ENCODE measurements around the gene IGFBP3.

IGFBP3 gene

GRCh38 chr7:45873355-45873754 lies 47.7 kb downstream of the IGFBP3 start:
- H3K4me1 ChIP-seq (ENCODE audit: insufficient read depth, low read length), result no peaks in the 10 kb centered on the region
- no peaks in the 10 kb centered on the region for H3K36me3 ChIP-seq (ENCODE audit: insufficient read depth, low read length)
- no peak for ATAC-seq (ENCODE audit: insufficient read depth, low read depth)
- DNase-seq, result no peak
- H3K4me3 ChIP-seq (ENCODE audit: low read depth in 1 of 2, low read length in 2 of 2), result no peak overlapping the region
- H3K27me3 ChIP-seq (ENCODE audit: insufficient read depth, low read length, poor library complexity), result peaks cover 6% of the 10 kb centered on the region
- TF ChIP-seq EZH2 (IDR thresholded peaks at IDR 0.05; ENCODE audit: borderline replicate concordance, low read depth, low read length, severe bottlenecking), result no peak
- TF ChIP-seq, protein P1, sequence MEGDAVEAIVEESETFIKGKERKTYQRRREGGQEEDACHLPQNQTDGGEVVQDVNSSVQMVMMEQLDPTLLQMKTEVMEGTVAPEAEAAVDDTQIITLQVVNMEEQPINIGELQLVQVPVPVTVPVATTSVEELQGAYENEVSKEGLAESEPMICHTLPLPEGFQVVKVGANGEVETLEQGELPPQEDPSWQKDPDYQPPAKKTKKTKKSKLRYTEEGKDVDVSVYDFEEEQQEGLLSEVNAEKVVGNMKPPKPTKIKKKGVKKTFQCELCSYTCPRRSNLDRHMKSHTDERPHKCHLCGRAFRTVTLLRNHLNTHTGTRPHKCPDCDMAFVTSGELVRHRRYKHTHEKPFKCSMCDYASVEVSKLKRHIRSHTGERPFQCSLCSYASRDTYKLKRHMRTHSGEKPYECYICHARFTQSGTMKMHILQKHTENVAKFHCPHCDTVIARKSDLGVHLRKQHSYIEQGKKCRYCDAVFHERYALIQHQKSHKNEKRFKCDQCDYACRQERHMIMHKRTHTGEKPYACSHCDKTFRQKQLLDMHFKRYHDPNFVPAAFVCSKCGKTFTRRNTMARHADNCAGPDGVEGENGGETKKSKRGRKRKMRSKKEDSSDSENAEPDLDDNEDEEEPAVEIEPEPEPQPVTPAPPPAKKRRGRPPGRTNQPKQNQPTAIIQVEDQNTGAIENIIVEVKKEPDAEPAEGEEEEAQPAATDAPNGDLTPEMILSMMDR (IDR thresholded peaks at IDR 0.05; ENCODE audit: borderline replicate concordance, extremely low read depth, low read length, poor library complexity, severe bottlenecking), result no peak
- no peaks in the 10 kb centered on the region for H3K79me2 ChIP-seq (ENCODE audit: insufficient read depth, low read length)
- no peak overlapping the region for H3K27ac ChIP-seq (ENCODE audit: low read length)
- no peak overlapping the region for H3K9ac ChIP-seq (ENCODE audit: low read depth, low read length)
- H2AFZ ChIP-seq (ENCODE audit: low read depth, low read length), result no peak overlapping the region
- H3K9me3 ChIP-seq (ENCODE audit: insufficient read depth, low read length, severe bottlenecking), result no peaks in the 10 kb centered on the region
- no peak overlapping the region for H3K4me2 ChIP-seq (ENCODE audit: insufficient read depth, low read length)
- H4K20me1 ChIP-seq (ENCODE audit: insufficient read depth, low read length), result no peaks in the 10 kb centered on the region

DNA sequence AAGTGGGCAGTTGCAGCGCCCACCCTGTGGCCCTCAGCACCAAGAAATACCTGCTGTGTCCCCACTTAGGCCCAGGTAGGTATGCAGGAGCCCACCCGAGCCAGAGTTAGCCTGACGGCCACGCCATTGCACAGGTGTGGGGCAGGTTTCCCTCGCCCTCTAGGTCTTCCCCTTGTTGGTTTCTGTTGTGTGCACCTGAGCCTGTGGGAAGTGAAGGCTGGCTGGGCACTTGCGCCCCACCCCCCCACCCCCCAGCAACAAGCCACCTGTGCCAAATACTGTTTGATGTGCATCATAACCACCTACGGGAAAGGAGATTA lies 48.1 kb downstream of the IGFBP3 start, which contains the start of gene CCDC201:
Gene CCDC201, minus strand, starts transcription at position 48 of the 320 bp plus-strand sequence. CDS start 75 bp downstream, outside the sequence.
- H3K9me3 ChIP-seq (ENCODE audit: insufficient read depth, low read length, severe bottlenecking), result no peaks in the 10 kb centered on the region
- H4K20me1 ChIP-seq (ENCODE audit: insufficient read depth, low read length), result no peaks in the 10 kb centered on the region
- H3K4me2 ChIP-seq (ENCODE audit: insufficient read depth, low read length), result no peak within 1 kb of the TSS
- H3K79me2 ChIP-seq (ENCODE audit: insufficient read depth, low read length), result no peaks in the 10 kb centered on the region
- H3K4me3 ChIP-seq (ENCODE audit: low read depth in 1 of 2, low read length in 2 of 2), result no peak within 1 kb of the TSS
- peaks cover 6% of the 10 kb centered on the region for H3K27me3 ChIP-seq (ENCODE audit: insufficient read depth, low read length, poor library complexity)
- ATAC-seq (ENCODE audit: insufficient read depth, low read depth), result no peak
- no peaks in the 10 kb centered on the region for H3K36me3 ChIP-seq (ENCODE audit: insufficient read depth, low read length)
- H3K9ac ChIP-seq (ENCODE audit: low read depth, low read length), result no peak within 1 kb of the TSS
- H3K27ac ChIP-seq (ENCODE audit: low read length), result no peak within 1 kb of the TSS
- H2AFZ ChIP-seq (ENCODE audit: low read depth, low read length), result no peak within 1 kb of the TSS
- TF ChIP-seq, protein P1 (IDR thresholded peaks at IDR 0.05; ENCODE audit: borderline replicate concordance, extremely low read depth, low read length, poor library complexity, severe bottlenecking), result no peak
- TF ChIP-seq EZH2 (IDR thresholded peaks at IDR 0.05; ENCODE audit: borderline replicate concordance, low read depth, low read length, severe bottlenecking), result no peak
- no peaks in the 10 kb centered on the region for H3K4me1 ChIP-seq (ENCODE audit: insufficient read depth, low read length)
- no peak for DNase-seq

- DNase-seq (no peak), ATAC-seq (ENCODE audit: insufficient read depth, low read depth) (0 out of 3 replicates have a peak, but pooled peaks have one; percentile 48)
- no peak overlapping the region for H3K4me2 ChIP-seq (ENCODE audit: insufficient read depth, low read length)
- H3K4me1 ChIP-seq (ENCODE audit: insufficient read depth, low read length), result no peaks in the 10 kb centered on the region
- H3K9ac ChIP-seq (ENCODE audit: low read depth, low read length), result no peak overlapping the region
- no peaks in the 10 kb centered on the region for H3K9me3 ChIP-seq (ENCODE audit: insufficient read depth, low read length, severe bottlenecking)
- H4K20me1 ChIP-seq (ENCODE audit: insufficient read depth, low read length), result no peaks in the 10 kb centered on the region
- TF ChIP-seq, protein P1 (IDR thresholded peaks at IDR 0.05; ENCODE audit: borderline replicate concordance, extremely low read depth, low read length, poor library complexity, severe bottlenecking), result peak; percentile 55
- TF ChIP-seq EZH2 (IDR thresholded peaks at IDR 0.05; ENCODE audit: borderline replicate concordance, low read depth, low read length, severe bottlenecking), result no peak
- H3K4me3 ChIP-seq (ENCODE audit: low read depth in 1 of 2, low read length in 2 of 2), result no peak overlapping the region
- H3K27me3 ChIP-seq (ENCODE audit: insufficient read depth, low read length, poor library complexity), result peaks cover 6% of the 10 kb centered on the region
- no peaks in the 10 kb centered on the region for H3K79me2 ChIP-seq (ENCODE audit: insufficient read depth, low read length)
- H3K27ac ChIP-seq (ENCODE audit: low read length), result no peak overlapping the region
- no peaks in the 10 kb centered on the region for H3K36me3 ChIP-seq (ENCODE audit: insufficient read depth, low read length)
- H2AFZ ChIP-seq (ENCODE audit: low read depth, low read length), result no peak overlapping the region
Observed at GRCh38 chr7:45872116-45873034, 48.7 kb downstream of the IGFBP3 start.
